Panc1 (cell line): Measurements from ENCODE around the gene TMEM107. TPM values are rescaled to one million over a fixed set of nuclear protein-coding genes. Genes with fewer than 3 reads are reported as not detected.

Source experiments
- ATAC-seq: fragments of 200-7000 bp; cut with Tn5 transposase; 2 replicates; pipeline ENCODE4 v1.9.1; 2020; ENCODE audit warnings: mild to moderate bottlenecking, moderate library complexity
- BruUV-seq: library from RNA; stranded (reverse); fragments of 400-500 nt; replicated peaks from 2 replicates; lab custom pipeline; 2021; lab: Mats Ljungman, UMichigan
- CTCF ChIA-PET: fragments of 300-600 bp; sonication (Branson Sonifier 250); formaldehyde crosslinking; loops from one replicate; lab custom pipeline; 2022; ENCODE audit warnings: antibody characterized with exemption; lab: Charles Lee
- POLR2A ChIA-PET: fragments of 300-600 bp; sonication (Branson Sonifier 250); formaldehyde crosslinking; loops from one replicate; lab custom pipeline; 2022; ENCODE audit warnings: antibody characterized with exemption; lab: Charles Lee
- DNase-seq: peaks from one replicate; pipeline ENCODE4 v3.0.0-alpha.2; 2010; ENCODE audit warnings: low read depth, low spot score
- H3K27ac ChIP-seq: 2 replicates; pipeline ENCODE4 v1.5.1; 2011; ENCODE audit warnings: mild to moderate bottlenecking, low read length, inconsistent platforms
- H3K27me3 ChIP-seq: fragments of 200-500 bp; sonication (Bioruptor generic); 2 replicates; pipeline ENCODE4 v1.6.0; 2014; ENCODE audit warnings: low read length, inconsistent platforms; ENCODE audit not compliant: control insufficient read depth, insufficient read depth
- H3K36me3 ChIP-seq: fragments of 200-500 bp; sonication (Bioruptor generic); 2 replicates; pipeline ENCODE4 v1.5.1; 2014; ENCODE audit warnings: inconsistent platforms, mild to moderate bottlenecking, low read length, moderate library complexity; ENCODE audit not compliant: control insufficient read depth, insufficient read depth
- H3K4me1 ChIP-seq: 2 replicates; pipeline ENCODE4 v1.5.1; 2011; ENCODE audit warnings: inconsistent platforms, mild to moderate bottlenecking, low read length, moderate library complexity; ENCODE audit not compliant: control insufficient read depth, insufficient read depth
- H3K4me3 ChIP-seq, 2 experiments: 2 replicates each; pipeline ENCODE4 v1.5.1; 2011 to 2012; ENCODE audit warnings: low read depth in 2 of 2, low read length in 2 of 2, mild to moderate bottlenecking in 2 of 2, inconsistent platforms in 1 of 2, moderate library complexity in 1 of 2
- H3K9me3 ChIP-seq: fragments of 200-500 bp; sonication (Bioruptor generic); 2 replicates; pipeline ENCODE4 v1.5.1; 2014; ENCODE audit warnings: low read depth, mild to moderate bottlenecking, inconsistent platforms, low read length, moderate library complexity; ENCODE audit not compliant: control insufficient read depth, insufficient read depth
- POLR2AphosphoS5 ChIP-seq: IDR thresholded peaks from 2 replicates; pipeline ENCODE4 v1.6.1; 2012; ENCODE audit warnings: mild to moderate bottlenecking, low read depth, low read length, moderate library complexity
- SIN3A ChIP-seq: IDR thresholded peaks from 2 replicates; pipeline ENCODE4 v1.6.1; 2012; ENCODE audit warnings: low read depth, mild to moderate bottlenecking, low read length, moderate library complexity, borderline replicate concordance; ENCODE audit not compliant: insufficient read depth
- TCF7L2 ChIP-seq: IDR thresholded peaks from 2 replicates; pipeline ENCODE4 v1.6.1; 2011; ENCODE audit warnings: mild to moderate bottlenecking, low read depth, low read length, inconsistent platforms
- in situ Hi-C: cut with HindIII; loops from 2 replicates; pipeline ENCODE4 v1.10.0; 2016; ENCODE audit warnings: low sequenced_read_pairs, low pct_unique_long_range_greater_than_20kb
- intact Hi-C: fragments of 100-400 bp; cut with micrococcal nuclease; formaldehyde crosslinking; loops from one replicate; pipeline ENCODE4 v1.10.0; 2022; ENCODE audit not compliant: unreplicated experiment
- total RNA-seq: library from RNA; stranded (reverse); gene quantifications from one replicate; pipeline ENCODE4 v1.2.1, GENCODE V29; 2021; ENCODE audit not compliant: unreplicated experiment
- TF ChIP-seq, protein P1 (sequence below): fragments of 450-650 bp; IDR thresholded peaks from 2 replicates; pipeline ENCODE4 v1.5.1; 2017; ENCODE audit warnings: mild to moderate bottlenecking
- TF ChIP-seq, protein P2 (sequence below), 2 experiments: IDR thresholded peaks; 2 replicates each; pipeline ENCODE4 v1.6.1; 2011 to 2012; ENCODE audit warnings: low read depth in 2 of 2, control low read depth in 1 of 2, low read length in 1 of 2, mild to moderate bottlenecking in 1 of 2, moderate library complexity in 1 of 2; ENCODE audit not compliant: insufficient read depth in 1 of 2

Gene TMEM107
- total RNA-seq, 1 experiment from 2014 or later, result 10.6 TPM

DNA sequence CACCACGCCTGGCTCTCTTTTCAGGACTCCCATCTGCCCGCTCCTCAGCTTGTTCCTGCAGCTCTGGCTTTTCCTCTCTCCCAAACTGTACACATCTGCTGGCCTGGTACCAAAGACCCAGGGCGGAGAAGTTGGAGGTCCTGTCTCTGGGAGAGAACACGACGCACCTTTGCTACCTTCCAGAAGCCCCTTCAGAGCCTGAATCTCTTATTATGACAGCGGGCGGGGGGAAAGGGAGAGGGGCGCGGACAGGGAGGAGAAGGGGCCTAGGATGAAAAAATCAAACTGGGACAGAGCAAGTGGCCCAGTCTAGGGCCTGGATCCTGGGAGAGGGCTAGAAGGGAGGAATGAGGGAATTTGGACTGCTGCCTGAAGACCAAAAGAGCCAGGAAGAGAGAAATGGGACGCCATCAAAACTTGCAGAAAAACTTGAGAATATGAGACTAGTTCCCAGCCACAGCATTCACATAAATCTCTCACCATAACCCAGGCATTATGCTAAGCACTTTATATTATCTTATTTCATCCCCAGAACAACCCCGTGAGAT is 21.5 kb downstream of the TMEM107 start:
- POLR2A ChIA-PET, result interaction anchor here (0.5 to 0.6 kb wide), 2 partner anchors 9 to 93 kb away, joined by 5 to 7 read pairs; partner anchors contain the start of gene CTC1

DNA sequence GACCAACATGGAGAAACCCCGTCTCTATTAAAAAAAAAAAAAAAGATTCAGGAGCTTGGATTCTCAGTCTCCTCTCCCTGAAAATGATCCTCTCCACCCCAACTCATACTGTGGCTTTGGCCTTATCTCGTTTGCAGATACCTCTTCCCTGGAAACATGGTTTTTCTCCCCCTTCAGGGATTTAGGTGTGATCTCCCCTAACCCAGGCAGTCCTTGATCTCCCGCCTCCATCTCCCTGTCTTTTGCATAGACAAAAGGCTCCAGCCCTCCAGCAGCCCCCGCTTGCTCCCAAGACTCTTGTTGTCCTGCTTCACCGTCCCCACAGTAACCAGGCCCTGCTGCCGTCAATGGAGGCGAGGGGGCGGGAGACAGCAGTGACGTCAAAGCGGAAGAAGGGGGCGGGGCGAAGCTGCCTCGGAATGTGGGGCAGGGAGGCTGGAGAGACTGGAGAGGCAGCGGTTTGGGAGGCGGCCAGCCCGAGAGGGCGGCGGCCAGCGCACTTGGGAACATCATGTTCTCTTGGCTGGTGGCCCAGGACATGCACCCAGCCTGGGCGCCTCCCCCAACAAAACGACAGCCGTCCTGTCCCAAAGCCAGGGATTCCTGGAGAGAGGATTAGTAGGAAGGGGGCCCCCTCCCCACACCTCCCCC is 22.1 kb downstream of the TMEM107 start:
- peak; percentile 55 for ATAC-seq
- POLR2A ChIA-PET, result interaction anchor here (0.5 to 0.8 kb wide), 3 partner anchors 19 to 94 kb away, joined by 3 to 5 read pairs (median 3); partner anchors contain the start of gene CTC1
- intact Hi-C loops, result no loop called here

More for the DNA sequence above, 21.5 kb downstream of the TMEM107 start:
- BruUV-seq, result no TSS peak
- in situ Hi-C loops, result no loop called here
- intact Hi-C loops, result no loop called here
- peaks cover 39% of the 10 kb centered on the region for H3K4me1 ChIP-seq
- H3K27ac ChIP-seq, result peak overlapping the region; percentile 82
- CTCF ChIA-PET, result interaction anchor here (0.6 kb wide), 1 partner anchor 34 kb away, joined by 7 read pairs; no protein-coding TSS in a partner anchor
- no peak for ATAC-seq
- H3K36me3 ChIP-seq, result no peaks in the 10 kb centered on the region
- DNase-seq, result no peak
- TF ChIP-seq, protein P1, sequence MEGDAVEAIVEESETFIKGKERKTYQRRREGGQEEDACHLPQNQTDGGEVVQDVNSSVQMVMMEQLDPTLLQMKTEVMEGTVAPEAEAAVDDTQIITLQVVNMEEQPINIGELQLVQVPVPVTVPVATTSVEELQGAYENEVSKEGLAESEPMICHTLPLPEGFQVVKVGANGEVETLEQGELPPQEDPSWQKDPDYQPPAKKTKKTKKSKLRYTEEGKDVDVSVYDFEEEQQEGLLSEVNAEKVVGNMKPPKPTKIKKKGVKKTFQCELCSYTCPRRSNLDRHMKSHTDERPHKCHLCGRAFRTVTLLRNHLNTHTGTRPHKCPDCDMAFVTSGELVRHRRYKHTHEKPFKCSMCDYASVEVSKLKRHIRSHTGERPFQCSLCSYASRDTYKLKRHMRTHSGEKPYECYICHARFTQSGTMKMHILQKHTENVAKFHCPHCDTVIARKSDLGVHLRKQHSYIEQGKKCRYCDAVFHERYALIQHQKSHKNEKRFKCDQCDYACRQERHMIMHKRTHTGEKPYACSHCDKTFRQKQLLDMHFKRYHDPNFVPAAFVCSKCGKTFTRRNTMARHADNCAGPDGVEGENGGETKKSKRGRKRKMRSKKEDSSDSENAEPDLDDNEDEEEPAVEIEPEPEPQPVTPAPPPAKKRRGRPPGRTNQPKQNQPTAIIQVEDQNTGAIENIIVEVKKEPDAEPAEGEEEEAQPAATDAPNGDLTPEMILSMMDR, result no peak
- TF ChIP-seq POLR2AphosphoS5 (no peak), TCF7L2 (no peak), SIN3A (no peak)
- TF ChIP-seq, protein P2, sequence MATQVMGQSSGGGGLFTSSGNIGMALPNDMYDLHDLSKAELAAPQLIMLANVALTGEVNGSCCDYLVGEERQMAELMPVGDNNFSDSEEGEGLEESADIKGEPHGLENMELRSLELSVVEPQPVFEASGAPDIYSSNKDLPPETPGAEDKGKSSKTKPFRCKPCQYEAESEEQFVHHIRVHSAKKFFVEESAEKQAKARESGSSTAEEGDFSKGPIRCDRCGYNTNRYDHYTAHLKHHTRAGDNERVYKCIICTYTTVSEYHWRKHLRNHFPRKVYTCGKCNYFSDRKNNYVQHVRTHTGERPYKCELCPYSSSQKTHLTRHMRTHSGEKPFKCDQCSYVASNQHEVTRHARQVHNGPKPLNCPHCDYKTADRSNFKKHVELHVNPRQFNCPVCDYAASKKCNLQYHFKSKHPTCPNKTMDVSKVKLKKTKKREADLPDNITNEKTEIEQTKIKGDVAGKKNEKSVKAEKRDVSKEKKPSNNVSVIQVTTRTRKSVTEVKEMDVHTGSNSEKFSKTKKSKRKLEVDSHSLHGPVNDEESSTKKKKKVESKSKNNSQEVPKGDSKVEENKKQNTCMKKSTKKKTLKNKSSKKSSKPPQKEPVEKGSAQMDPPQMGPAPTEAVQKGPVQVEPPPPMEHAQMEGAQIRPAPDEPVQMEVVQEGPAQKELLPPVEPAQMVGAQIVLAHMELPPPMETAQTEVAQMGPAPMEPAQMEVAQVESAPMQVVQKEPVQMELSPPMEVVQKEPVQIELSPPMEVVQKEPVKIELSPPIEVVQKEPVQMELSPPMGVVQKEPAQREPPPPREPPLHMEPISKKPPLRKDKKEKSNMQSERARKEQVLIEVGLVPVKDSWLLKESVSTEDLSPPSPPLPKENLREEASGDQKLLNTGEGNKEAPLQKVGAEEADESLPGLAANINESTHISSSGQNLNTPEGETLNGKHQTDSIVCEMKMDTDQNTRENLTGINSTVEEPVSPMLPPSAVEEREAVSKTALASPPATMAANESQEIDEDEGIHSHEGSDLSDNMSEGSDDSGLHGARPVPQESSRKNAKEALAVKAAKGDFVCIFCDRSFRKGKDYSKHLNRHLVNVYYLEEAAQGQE (IDR thresholded peaks at IDR 0.05; ENCODE audit: insufficient read depth in 1 of 2, low read depth in 2 of 2, low read length in 1 of 2), result no peak
- no peaks in the 10 kb centered on the region for H3K27me3 ChIP-seq
- peak overlapping the region; percentile 71 to 73 for H3K4me3 ChIP-seq
- no peaks in the 10 kb centered on the region for H3K9me3 ChIP-seq

More for the DNA sequence above, 22.1 kb downstream of the TMEM107 start:
- CTCF ChIA-PET, result interaction anchor here (0.6 to 0.8 kb wide), 3 partner anchors 32 to 94 kb away, joined by 3 to 7 read pairs (median 5); no protein-coding TSS in a partner anchor
- no peaks in the 10 kb centered on the region for H3K27me3 ChIP-seq
- H3K9me3 ChIP-seq, result no peaks in the 10 kb centered on the region
- peak overlapping the region; percentile 71 to 73 for H3K4me3 ChIP-seq
- TF ChIP-seq SIN3A, result 0 out of 2 replicates have a peak, but pooled peaks have one; percentile 56
- TF ChIP-seq TCF7L2, result no peak
- TF ChIP-seq POLR2AphosphoS5, result no peak
- H3K4me1 ChIP-seq, result peaks cover 34% of the 10 kb centered on the region
- H3K27ac ChIP-seq, result peak overlapping the region; percentile 82
- no peaks in the 10 kb centered on the region for H3K36me3 ChIP-seq
- in situ Hi-C loops, result no loop called here
- BruUV-seq, result no TSS peak
- DNase-seq, result peak; percentile 87
